Measurements from ENCODE around the gene ENPP7. TPM values are rescaled to one million over a fixed set of nuclear protein-coding genes. Genes with fewer than 3 reads are reported as not detected.

The ENPP7 gene
- total RNA-seq, 8 experiments from 2014 or later = 0.11 to 0.73 (median 0.22) TPM; not detected in 3

DNA sequence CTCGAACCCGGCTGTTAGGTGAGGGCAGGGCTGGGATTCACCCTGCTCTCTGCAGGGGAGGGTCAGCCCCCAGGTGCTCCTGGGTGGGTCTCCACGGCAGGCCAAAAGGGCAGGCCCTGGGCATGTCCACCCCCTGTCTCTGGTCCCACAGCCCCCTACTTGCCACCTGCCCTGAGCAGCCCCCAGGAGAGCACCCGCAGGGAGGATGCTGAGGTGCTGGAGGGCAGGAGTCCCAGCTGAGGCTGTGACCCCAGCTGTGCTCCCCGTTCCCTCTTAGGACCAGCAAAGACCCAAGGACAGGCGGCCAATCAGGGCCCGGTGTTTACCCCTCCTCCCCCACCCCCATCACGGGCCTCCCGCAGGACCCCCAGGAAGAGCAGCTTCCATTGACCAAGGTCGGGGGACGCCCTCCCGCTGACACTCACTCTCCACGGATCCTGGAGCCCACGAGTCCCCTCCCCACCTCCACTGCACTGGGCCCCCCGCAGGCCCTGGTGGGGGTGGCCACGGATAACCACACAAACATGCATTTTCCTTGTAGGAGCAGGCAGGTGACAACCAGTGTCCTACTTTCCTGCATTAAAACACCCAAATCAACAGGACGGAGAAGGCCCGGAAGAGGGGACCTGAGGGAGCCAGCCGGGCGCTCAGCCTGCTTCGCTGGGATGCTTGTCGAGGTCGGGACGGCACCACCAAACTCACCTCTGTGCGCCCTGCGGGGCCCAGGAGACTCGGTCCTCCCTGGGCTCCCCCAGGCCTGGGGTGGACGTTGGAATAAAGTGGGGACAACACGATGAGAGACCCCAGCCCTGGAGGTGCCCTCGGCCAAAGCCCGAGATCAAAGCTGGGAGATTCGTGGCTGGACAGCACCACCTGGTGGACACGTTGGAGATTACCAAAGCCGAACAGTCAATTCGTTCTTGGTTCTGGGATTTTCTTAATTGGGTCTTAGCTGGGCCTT is 22.5 kb upstream of the ENPP7 start:
- in situ Hi-C loops (cut with MboI; ENCODE audit: low pct_unique_long_range_greater_than_20kb in 2 of 9, low sequenced_read_pairs in 9 of 9, unreplicated experiment in 9 of 9) = loop anchor here in 3 of 9 experiments (25.0 kb wide), 3 partner anchors 296 to 646 kb away; partner anchors contain the start of gene ENGASE (in 1 of the 3)
- ATAC-seq (replicated peaks in 6 of 8) = peak; percentile 32 to 80 (median 48)
- Histone ChIP-seq H3K27ac (no peak overlapping the region), H3K4me3 (no peak overlapping the region), H3K4me1 (replicated peaks in 1 of 2) (peaks cover 18 to 20% of the 10 kb centered on the region in 2 donors)
- WGBS, 10 experiments = 0% methylated on average over 1 to 4 of the region's 35 CpGs; no CpG with 5 or more reads in 6 of the 10 experiments

DNA sequence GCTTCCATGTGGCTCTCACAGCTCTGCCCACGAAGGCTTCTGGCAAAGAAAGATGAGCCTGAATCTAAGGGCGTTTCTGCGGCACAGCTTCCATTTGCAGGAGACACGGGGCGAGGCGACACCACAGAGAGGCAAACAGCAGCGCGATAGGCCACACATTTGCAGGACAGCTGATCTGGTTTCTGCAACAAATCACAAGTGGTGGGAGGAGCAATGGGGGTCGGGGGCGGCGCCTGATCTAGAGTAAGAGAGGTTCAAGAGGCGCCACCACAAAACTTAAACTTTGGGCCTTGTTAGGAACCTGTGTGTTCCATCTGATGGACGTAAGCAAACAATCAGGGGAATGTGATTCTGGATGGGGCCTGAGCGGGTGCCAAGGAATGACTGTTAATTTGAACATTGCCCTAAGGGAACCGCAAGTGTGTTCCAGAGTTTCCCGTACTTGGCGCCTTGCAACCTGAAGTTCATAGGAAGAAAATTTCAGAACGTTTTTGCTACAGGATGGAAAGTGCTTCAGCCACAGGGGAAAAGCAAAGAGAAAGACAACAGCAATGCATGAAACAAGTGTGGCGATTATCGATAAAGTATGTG is 18.9 kb upstream of the ENPP7 start:
- 54 to 100% (median 73%) methylated on average over 1 to 10 of the region's 20 CpGs; no CpG with 5 or more reads in 1 of the 10 experiments for WGBS, 10 experiments
- in situ Hi-C loops (cut with MboI; ENCODE audit: low pct_unique_long_range_greater_than_20kb in 2 of 9, low sequenced_read_pairs in 9 of 9, unreplicated experiment in 9 of 9) = loop anchor here in 3 of 9 experiments (25.0 kb wide), 3 partner anchors 300 to 650 kb away; partner anchors contain the start of gene ENGASE (in 1 of the 3)
- Histone ChIP-seq H3K27ac (no peak overlapping the region), H3K4me3 (no peak overlapping the region), H3K4me1 (replicated peaks in 1 of 2) (peaks cover 31 to 38% of the 10 kb centered on the region in 2 donors)
- no peak for ATAC-seq (replicated peaks in 6 of 8)

DNA sequence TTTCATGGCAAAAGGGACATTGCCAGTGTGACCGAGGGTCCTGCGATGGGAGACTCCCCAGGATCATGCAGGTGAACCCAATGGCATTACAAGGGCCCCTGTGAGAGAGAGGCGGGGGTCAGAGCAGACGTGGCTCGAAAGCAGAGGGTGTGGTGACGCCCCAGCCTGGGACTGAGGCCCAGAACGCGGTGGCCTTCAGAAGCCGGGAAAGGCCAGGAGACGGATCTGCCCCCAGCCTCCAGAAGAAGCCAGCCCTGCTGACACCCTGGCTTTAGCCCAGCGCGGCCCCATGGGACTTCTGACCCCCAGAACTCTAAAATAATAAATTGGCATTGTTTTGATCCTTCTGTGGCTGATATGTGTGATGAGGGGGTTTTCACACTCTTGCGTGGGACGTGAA is 17.4 kb upstream of the ENPP7 start:
- Histone ChIP-seq H3K4me1 (replicated peaks in 1 of 2) (peaks cover 17 to 23% of the 10 kb centered on the region in 2 donors), H3K27ac (no peak overlapping the region), H3K4me3 (no peak overlapping the region)
- WGBS, 10 experiments = 50 to 100% (median 86%) methylated on average over 1 to 4 of the region's 14 CpGs; no CpG with 5 or more reads in 4 of the 10 experiments
- in situ Hi-C loops (cut with MboI; ENCODE audit: low pct_unique_long_range_greater_than_20kb in 2 of 9, low sequenced_read_pairs in 9 of 9, unreplicated experiment in 9 of 9) = loop anchor here in 3 of 9 experiments (25.0 kb wide), 3 partner anchors 301 to 651 kb away; partner anchors contain the start of gene ENGASE (in 1 of the 3)
- no peak for ATAC-seq (replicated peaks in 6 of 8)

- ATAC-seq (replicated peaks in 6 of 8) = peak in 2 of 8 experiments; percentile 1 to 16
- H3K27ac ChIP-seq = no peak overlapping the region
- H3K4me3 ChIP-seq = no peak overlapping the region
- 80 to 87% (median 83%) methylated on average over 2 to 3 of the region's 30 CpGs; no CpG with 5 or more reads in 7 of the 10 experiments for WGBS, 10 experiments
- in situ Hi-C loops (cut with MboI; ENCODE audit: low pct_unique_long_range_greater_than_20kb in 2 of 9, low sequenced_read_pairs in 9 of 9, unreplicated experiment in 9 of 9) = loop anchor here in 3 of 9 experiments (25.0 kb wide), 3 partner anchors 302 to 652 kb away; partner anchors contain the start of gene ENGASE (in 1 of the 3)
- peaks cover 15 to 21% of the 10 kb centered on the region in 2 donors for H3K4me1 ChIP-seq (replicated peaks in 1 of 2)
These were observed 16.3 kb upstream of the ENPP7 start for GRCh38 chr17:79714176-79715097.

DNA sequence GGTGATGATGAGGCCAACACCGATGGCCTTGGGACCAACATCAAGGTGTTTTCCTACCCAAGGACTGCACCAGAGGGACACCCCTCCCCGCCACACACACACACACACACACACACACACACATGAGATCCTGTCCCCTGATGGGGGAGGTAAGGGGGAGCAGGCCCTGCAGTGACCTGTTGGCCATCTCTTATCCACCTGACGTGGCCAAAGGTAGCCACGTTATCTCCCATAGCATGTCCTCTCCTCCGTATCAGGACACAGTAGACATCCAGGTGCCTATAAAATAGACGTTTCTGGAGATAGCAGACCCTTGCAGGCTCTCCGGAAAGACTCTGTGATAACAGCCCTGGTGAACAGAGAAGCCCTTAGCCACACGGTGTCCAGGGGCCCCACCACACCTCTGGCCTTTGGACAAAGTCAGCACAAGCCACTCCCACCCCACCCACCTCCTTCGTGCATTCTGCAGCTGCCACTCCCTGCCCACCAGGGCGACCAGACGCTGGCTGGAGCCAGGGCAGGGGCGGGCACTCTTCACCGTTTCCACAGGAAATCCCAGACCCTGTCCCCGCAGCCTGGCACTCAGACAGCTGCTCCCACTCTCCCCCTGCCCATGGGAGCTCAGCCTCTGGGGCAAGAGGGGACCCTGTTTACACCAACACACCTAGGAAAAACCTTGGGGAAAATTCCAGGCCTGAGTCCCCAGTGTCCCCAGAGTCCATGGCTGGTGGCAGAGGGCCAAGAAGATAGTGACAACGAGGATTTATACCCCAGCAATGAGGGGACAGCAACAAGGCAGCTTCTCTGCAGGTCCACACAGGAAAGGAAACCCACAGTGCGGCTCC is 15.4 kb upstream of the ENPP7 start:
- Histone ChIP-seq H3K4me3 (no peak overlapping the region), H3K4me1 (replicated peaks in 1 of 2) (peaks cover 15 to 23% of the 10 kb centered on the region in 2 donors), H3K27ac (no peak overlapping the region)
- in situ Hi-C loops (cut with MboI; ENCODE audit: low pct_unique_long_range_greater_than_20kb in 2 of 9, low sequenced_read_pairs in 9 of 9, unreplicated experiment in 9 of 9) = loop anchor here in 3 of 9 experiments (25.0 kb wide), 3 partner anchors 303 to 653 kb away; partner anchors contain the start of gene ENGASE (in 1 of the 3)
- 39% methylated on average over 3 of the region's 16 CpGs; no CpG with 5 or more reads in 9 of the 10 experiments for WGBS, 10 experiments
- ATAC-seq (replicated peaks in 6 of 8) = peak in 7 of 8 experiments; percentile 9 to 58 (median 30)

DNA sequence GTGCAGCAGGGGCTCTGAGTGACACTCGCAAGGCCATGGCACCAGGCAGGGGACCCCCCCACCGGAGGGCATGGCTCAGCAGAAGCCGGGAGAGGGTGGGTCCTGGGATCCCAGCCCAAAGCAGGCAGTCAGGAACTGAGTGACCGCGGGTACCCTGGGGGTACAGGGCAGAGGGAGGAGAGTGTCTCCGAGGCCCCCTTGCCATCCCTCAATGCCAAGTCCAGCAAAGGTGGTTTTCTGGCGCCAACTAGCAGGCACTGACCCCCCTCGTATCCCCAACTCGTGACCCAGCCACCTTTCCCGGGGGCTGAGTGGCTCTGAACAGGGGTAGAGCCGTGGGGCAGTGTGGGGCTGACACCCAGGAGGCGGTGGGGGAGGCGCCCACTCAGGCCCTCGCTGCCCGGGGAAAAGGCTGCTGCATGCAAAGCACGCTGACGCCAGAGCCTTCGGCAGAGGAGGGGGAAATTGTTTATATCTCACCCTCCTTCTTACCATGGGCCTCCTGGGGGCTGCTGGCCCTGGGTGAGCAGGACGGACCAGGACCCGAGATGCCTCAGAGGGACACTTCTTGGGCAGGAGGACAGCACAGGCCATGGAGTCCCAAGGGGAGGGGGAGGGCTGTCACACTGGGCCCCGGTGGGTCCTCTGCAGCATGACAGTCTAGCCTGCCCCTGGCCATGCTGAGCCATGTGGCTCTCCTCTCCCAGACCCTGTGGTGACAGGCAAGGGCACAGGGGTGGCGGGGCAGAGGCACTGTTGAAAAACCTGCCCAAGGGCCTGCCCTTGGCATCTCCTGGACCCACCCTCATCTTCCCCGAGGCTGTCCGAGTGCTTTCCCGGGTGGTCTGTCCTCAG is 14.6 kb upstream of the ENPP7 start:
- Histone ChIP-seq H3K27ac (no peak overlapping the region), H3K4me3 (no peak overlapping the region), H3K4me1 (replicated peaks in 1 of 2) (peaks cover 20 to 32% of the 10 kb centered on the region in 2 donors)
- in situ Hi-C loops (cut with MboI; ENCODE audit: low pct_unique_long_range_greater_than_20kb in 2 of 9, low sequenced_read_pairs in 9 of 9, unreplicated experiment in 9 of 9) = loop anchor here in 3 of 9 experiments (25.0 kb wide), 3 partner anchors 304 to 654 kb away; partner anchors contain the start of gene ENGASE (in 1 of the 3)
- peak in 5 of 8 experiments; percentile 5 to 33 (median 22) for ATAC-seq (replicated peaks in 6 of 8)
- WGBS, 10 experiments = 40 to 67% methylated on average over 2 to 3 of the region's 25 CpGs; no CpG with 5 or more reads in 8 of the 10 experiments

- in situ Hi-C loops (cut with MboI; ENCODE audit: low pct_unique_long_range_greater_than_20kb in 2 of 9, low sequenced_read_pairs in 9 of 9, unreplicated experiment in 9 of 9) = loop anchor here in 3 of 9 experiments (25.0 kb wide), 3 partner anchors 308 to 658 kb away; partner anchors contain the start of gene ENGASE (in 1 of the 3)
- peak in 5 of 8 experiments; percentile 29 to 74 (median 44) for ATAC-seq (replicated peaks in 6 of 8)
- peaks cover 21 to 34% of the 10 kb centered on the region in 2 donors for H3K4me1 ChIP-seq (replicated peaks in 1 of 2)
- no peak overlapping the region for H3K4me3 ChIP-seq
- H3K27ac ChIP-seq = peak overlapping the region; percentile 48 to 92
- WGBS, 10 experiments = 40 to 72% methylated on average over 1 to 2 of the region's 15 CpGs; no CpG with 5 or more reads in 8 of the 10 experiments
These were observed 9.9 kb upstream of the ENPP7 start for GRCh38 chr17:79720705-79721292.

- Histone ChIP-seq H3K27ac (peak overlapping the region in 1 of 2 donors; percentile 42), H3K4me1 (replicated peaks in 1 of 2) (peaks cover 17 to 27% of the 10 kb centered on the region in 2 donors), H3K4me3 (no peak overlapping the region)
- WGBS, 10 experiments = 20 to 83% (median 62%) methylated on average over 1 to 4 of the region's 10 CpGs; no CpG with 5 or more reads in 4 of the 10 experiments
- in situ Hi-C loops (cut with MboI; ENCODE audit: low pct_unique_long_range_greater_than_20kb in 2 of 9, low sequenced_read_pairs in 9 of 9, unreplicated experiment in 9 of 9) = loop anchor here in 3 of 9 experiments (25.0 kb wide), 3 partner anchors 310 to 660 kb away; partner anchors contain the start of gene ENGASE (in 1 of the 3)
- ATAC-seq (replicated peaks in 6 of 8) = peak in 6 of 8 experiments; percentile 47 to 82 (median 58)
These were observed 8.6 kb upstream of the ENPP7 start for GRCh38 chr17:79721993-79722671.

- ATAC-seq (replicated peaks in 6 of 8) = peak in 1 of 8 experiments; percentile 3
- Histone ChIP-seq H3K4me1 (replicated peaks in 1 of 2) (peaks cover 17 to 27% of the 10 kb centered on the region in 2 donors), H3K4me3 (no peak overlapping the region), H3K27ac (no peak overlapping the region)
- WGBS, 10 experiments = 67 to 85% (median 80%) methylated on average over 2 to 7 of the region's 10 CpGs; no CpG with 5 or more reads in 4 of the 10 experiments
- in situ Hi-C loops (cut with MboI; ENCODE audit: low pct_unique_long_range_greater_than_20kb in 2 of 9, low sequenced_read_pairs in 9 of 9, unreplicated experiment in 9 of 9) = loop anchor here in 3 of 9 experiments (25.0 kb wide), 3 partner anchors 310 to 660 kb away; partner anchors contain the start of gene ENGASE (in 1 of the 3)
These were observed 8.0 kb upstream of the ENPP7 start for GRCh38 chr17:79722787-79723186.

Measured in motor neuron (in vitro differentiated cells).